GM21786 (cell line): Measurements from ENCODE around the gene ZBTB42.

Experiments used
- ATAC-seq: cut with Tn5 transposase; IDR thresholded peaks from one replicate; pipeline ENCODE4 v1.9.1; 2021; ENCODE audit not compliant: unreplicated experiment

Gene ZBTB42

DNA sequence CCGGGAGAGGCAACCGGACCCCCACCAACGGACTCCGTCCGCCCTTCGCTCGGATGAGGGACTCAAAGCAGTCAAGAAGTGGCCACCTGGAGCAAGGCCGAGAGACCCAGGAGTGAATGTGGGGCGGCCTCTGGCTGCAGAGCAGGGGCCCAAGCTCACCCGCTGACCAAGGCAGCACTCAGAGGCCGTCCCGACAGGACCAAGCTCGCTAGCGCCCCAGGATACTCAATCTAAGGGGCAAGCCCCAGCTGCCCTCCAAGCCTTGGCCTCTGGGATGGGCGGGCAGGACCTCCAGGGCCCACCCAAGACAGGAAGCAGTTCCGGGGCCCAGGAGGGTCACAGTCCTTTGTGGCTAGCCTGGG is 6.3 kb upstream of the ZBTB42 start:
- no peak for ATAC-seq

DNA sequence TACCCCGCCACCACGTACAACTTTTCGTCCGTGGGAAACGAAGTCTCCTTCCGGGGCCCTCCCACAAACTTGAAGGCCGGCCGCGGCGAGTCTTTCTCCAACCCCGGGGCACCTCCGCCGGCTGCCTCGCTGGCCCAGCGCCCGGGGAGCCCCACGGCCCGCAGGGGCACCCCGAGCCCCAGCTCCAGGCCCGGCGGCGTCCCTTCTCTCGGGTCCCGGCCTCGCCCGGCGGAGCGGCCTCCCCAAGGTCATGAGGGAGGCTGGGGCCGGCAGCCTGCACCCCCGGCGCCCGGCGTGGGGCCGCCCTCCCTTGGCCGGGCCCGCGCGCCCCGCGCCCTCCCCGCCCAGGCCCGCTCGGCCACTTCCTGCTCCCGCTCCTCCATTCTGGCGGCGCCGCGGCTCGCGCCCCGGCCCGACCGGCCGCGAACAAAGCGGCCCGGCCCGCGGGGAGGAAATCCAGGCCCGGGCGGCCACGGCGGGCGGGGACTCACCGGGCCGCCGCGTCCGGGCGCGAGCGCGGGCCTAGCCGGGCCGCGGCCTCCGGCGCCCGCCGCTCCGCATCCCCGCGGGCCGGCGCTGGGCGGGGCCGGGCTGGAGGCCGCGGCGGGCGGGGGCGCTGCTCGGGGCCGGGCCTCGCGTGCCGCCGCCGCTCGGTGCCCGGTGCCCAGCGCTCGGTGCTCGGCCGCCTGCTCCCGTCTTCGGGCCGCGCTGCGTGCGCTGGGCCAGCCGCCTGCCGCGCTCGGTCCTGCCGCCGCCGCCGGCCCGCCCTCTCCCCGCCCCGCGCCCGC is 5.7 kb upstream of the ZBTB42 start, which contains the start of gene AKT1:
Gene AKT1, minus strand, starts transcription at position 756 of the 788 bp plus-strand sequence. CDS start 3,105 bp downstream, outside the sequence.
- ATAC-seq, result no peak

DNA sequence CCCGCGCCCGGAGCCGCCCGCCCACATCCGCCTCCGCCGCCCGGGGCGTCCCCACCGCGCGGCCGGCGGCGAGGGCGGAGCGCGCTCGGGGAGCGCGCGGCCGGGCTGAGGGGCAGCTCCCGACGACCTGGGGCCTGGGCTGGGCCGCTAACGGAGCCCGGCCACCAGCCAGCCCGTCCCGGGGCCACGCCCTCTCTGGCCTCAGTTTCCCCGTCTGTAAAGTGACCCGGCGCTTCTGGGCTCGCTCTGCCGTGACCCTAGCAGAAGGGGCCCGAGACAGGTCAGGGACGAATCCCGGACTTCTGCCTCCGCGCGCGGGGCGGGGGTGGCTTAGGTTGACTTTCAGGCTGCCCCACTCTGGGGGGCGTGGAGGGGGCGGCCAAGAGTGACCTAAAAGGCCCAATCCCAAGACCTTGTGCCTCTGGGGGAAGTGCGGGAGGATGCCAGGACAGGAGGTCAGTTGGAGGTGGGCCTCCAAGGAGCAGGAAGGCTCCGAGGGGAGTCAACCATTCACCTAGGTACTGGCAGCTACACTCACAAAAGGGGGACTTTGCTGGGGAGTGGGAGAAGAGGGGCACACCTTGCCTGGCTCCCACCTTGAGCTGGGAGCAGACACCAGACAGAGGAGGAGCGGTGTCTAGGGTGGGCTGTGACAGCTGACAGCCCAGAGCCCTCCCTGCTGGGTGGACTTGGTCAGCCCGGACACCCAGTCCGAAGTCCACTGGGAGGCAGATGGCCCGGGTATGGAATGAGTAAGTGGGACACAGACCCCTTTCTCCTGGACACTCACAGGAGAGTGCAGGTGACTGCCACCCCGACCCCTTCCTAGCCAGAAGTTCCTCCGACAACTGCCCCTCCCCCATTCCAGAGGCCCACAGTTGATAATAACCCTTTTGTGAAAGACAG is 4.9 kb upstream of the ZBTB42 start:
- no peak for ATAC-seq

DNA sequence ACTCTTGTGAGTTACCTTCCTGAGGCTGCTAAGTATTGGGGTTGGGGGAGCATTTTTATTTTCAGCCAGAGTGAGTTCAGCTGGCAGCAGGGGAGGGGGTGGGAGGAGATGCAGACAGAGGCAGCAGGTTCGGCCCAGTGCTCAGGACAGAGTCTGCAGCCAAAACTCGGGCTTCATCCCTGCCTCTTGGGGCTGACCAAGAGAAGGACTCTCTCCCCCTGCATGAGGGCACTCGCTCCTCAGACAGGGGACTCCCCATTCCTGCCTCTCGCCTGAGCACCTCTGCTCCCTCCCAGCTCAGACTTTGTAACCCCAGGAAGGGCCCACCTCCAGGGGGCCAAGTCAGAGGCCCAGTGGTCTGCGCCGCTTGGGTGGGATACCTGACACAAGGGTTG is 4.2 kb upstream of the ZBTB42 start:
- no peak for ATAC-seq

DNA sequence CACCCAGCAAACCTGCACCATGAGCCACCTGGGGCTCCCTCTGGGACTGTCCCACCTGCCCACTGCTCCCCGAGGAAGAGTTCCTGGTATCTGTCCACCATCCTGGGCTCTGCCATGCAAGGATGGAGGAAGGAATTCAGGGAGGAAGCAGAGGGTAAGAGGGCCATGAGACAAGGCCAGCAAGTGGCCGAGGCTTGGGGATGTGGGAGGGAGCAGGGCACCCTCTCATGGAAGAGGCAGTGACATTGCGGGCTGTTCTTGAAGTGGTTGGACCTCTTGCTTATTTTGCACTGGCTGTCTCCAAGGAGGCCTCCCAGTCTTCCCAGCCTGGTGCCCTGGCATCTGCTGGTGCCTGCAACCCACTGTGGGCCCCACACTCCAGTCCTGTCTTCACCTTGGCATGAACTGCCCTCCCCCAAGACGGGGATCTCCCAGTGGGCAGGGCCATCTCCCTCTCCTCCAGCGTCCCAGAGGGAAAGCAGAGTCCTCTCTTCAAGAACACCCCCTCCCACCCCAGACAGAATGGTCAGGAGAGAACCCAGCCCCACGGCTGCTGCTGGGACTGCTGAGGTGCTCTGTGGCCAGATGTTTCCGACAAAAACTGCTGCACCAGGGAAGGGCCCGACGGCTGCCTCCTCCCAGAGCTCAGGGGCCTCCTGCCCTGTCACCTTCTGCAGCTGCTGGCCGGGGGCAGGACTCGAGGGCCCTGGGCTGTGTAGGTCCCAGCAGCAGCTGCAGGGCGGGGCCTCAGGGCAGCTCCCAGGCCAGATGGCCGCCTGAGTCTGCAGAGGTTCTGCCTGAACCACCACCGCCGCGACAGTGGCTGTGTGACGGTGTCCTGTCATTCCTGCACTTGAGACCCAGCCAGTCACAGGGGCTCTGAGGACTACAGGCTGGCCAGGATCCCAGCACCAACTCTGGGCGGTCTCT is 3.5 kb upstream of the ZBTB42 start:
- ATAC-seq, result no peak

DNA sequence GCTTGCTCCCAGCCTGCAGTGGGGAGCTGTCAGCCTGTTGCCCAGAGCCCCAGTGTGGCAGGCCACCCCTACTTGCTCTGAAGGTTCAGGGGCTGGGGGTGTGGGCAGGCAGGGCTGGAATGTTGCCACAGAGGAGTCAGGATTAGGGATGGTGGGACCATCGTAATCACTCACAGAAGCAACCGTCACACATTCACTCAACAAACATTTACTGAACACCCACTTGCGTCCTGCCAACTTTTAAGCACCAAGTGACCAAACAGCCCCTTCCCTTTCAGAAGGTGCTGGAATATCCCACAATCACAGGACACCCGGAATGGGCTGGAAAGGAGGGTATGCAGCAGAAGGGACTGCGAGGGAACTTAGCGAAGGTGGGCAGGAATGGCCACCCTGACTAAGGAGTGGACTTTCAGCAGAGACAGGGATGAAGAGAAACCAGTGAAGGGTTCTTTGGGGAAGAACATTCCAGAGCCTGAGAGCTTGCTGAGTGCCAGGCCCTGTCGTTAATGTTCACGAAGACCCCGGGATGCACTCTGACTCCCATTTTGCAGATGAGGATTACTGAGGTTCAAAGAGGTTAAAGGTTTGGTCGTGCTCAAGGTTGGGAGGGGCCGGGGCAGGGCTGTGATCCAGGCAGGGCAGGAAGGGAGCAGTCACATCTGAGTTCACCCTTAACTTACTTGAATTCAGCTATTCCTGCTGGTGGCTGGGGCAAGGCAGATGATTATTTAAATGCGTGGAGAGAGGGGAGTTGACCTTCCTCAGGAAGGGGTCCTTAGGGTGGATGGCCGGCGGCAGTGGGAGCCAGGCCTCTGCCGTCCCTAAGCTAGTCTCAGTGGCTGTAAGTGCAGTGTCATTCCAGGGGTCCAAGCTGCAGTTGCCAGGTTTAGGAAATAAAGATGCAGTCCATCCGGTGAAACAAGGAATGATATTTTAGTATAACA is 2.3 kb upstream of the ZBTB42 start:
- no peak for ATAC-seq

DNA sequence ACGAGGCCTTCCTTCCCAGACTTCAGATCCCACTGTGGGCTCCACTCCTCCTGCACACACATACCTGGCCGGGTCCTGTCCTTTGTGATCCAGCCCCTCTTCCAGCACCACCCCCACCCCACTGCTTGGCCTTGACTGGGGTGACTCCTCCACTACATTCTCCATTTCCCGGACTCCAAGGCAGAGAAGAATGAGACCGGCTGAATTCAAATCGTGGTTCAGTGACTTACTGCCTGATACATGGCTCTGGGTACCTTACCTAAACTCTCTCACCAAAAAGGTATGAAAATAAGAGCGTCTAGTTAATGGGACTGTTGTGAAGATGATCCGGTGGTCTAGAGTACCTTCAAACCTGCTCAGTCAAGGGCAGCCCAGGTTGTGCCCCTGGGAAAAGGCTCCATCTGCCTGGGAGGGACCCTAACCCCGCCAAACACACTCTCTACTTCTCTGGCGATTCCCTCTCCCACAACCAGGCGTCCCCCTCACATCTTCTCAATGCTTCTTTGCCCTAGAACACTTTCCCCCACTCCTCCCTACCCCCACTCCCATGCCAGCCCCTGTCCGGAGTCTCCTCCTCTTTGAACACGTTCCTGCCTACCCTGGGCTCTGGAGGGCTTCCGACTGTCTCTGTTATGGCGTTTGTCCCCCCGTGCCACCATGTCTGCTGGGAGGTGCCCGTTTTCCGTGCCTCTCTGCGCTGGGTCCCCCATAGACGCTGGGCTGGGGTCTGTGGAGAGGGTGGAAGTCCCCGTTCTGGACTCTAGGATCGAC is 1.5 kb upstream of the ZBTB42 start:
- no peak for ATAC-seq

DNA sequence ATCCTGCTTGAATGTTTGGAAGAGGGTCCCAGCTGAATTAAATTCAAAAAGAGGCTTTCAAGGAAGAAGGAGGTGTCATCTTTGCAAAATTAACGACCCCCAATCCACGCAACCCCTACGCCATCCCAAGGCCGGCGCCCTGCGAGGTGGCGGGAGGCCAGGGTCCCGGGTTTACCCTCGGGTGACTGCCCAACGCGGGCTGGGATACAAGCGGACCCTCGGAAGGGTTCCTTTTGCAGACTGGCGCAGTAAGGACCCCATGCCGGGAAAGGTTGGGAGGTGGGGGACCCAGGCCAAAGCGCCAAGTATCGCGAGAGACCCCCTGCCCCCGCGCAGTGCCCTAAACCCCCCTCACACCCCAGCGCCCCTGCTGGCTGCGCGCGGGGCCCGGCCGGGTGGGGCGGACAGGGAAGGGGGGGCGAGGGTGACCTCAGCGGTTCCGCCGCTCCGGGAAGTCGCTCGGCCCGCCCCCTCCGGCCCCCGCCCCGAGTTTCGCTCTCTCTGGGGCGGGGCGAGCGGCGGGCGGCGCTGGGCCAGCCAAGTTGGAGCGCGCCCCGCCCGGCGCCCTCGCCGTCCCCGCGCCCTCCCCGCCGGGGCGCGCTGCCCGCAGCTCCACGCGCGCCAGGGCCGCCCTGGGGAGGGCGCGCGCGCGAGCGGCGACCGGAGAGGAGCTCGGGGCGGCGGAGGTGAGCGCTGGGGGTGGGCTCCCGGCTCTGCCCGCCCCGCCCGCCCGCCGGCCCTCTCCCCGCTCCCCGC is 708 bp upstream of the ZBTB42 start:
- no peak for ATAC-seq

DNA sequence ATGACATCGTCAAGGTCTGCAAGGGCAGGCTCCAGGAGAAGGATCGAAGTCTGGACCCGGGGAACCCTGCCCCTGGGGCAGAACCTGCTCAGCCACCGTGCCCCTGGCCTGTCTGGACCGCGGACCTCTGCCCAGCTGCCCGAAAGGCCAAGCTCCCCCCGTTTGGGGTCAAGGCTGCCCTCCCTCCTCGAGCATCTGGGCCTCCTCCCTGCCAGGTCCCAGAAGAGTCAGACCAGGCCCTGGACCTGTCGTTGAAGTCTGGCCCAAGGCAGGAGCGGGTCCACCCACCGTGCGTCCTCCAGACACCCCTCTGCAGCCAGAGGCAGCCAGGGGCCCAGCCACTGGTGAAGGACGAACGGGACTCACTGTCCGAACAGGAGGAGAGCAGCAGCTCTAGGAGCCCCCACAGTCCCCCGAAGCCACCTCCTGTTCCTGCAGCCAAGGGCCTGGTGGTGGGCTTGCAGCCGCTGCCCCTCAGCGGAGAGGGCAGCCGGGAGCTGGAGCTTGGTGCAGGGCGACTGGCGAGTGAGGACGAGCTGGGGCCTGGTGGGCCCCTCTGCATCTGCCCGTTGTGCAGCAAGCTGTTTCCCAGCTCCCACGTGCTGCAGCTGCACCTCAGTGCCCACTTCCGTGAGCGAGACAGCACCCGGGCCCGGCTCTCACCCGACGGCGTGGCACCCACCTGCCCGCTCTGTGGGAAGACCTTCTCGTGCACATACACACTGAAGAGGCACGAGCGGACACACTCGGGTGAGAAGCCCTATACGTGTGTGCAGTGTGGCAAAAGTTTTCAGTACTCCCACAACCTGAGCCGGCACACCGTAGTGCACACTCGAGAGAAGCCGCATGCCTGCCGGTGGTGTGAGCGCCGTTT is 856 bp downstream of the ZBTB42 start:
- no peak for ATAC-seq

DNA sequence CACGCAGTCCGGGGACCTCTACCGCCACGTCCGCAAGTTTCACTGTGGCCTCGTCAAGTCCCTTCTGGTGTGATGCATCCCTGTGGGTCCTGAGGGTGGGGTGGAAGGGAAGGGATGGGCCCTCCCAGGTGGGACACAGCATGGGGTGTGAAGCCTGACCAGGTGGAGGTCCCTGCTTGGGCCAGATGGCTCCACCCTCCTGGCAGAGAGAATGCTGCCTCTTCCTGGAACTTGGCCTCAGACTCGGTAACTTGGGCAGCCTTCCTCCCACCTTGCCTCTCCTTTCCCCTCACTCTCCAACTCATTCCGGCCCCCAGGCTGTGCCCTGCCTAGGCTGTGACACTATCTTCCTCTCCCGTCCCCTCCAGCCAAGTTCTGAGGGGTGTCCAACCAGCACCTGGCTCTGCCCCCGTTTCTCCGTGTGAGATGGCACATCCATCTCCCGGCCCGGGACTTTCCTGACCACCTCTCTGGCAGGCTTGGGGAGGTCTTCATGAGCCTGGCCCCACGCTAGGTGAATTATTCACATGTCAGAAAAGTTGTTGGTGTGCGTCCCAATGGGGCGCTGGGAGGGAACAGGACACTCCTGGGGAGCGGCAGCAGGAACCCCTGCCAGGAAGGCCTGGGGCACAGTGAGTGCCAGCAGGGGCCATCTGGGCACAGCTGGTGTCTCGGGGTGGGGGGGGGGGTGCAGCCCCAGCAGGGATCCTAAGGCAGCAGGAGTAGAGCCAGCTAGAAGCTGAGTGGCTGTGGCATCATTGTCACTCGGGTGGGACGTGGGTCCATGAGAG is 1.7 kb downstream of the ZBTB42 start:
- no peak for ATAC-seq

DNA sequence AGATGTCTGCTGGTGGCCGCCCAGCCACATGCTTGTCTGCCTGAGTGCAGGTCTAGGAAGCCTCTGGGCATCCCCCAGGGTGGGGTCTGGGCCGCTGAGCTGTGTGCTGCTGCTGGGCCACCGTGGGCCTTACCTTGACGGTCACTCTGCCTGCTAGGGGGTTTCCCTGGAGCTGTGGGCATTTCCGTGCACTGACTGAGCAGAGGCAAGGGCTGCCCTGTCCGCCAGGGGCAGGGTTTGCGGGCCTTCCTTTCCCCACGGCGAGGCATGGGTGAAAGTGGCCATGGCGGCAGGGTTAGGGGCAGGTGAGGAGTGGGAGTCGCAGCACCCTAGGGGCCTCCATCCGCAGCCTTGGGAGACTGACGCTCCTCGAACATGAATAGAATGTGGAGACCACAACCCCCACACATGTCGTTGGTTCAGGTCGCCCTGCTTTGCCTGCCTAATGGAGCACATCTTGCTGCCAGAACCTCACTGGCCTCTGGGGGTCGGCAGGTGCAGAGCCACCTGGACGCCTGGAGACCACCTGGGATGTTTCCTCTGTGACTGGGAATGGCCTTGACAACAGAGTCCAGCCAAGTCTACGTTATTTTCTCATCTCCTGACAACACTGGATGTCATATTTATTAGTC is 2.5 kb downstream of the ZBTB42 start:
- no peak for ATAC-seq

DNA sequence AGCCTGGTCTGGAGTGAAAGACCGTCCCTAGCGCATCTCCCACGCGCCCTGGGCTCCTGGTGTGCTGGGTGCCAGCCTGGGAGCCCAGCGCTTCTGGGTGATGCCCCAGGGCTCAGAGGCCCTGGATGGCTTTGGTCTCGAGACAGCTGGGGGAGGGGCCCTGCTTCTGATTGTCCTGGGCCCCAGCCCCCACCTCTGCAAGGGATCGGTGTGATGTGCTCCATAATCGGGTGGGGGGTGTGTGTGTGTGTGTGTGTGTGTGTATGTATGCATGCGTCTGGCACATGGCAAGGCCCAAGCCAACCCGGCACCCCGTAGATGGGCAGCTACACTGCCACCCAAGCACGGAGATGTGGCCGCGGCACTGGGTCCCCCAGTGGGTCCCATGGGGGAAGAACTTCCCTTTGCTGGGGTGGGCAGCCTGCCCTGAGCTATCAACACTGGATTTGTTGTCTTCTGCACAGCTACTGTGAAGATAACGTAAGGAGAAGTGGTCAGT is 3.1 kb downstream of the ZBTB42 start:
- no peak for ATAC-seq

DNA sequence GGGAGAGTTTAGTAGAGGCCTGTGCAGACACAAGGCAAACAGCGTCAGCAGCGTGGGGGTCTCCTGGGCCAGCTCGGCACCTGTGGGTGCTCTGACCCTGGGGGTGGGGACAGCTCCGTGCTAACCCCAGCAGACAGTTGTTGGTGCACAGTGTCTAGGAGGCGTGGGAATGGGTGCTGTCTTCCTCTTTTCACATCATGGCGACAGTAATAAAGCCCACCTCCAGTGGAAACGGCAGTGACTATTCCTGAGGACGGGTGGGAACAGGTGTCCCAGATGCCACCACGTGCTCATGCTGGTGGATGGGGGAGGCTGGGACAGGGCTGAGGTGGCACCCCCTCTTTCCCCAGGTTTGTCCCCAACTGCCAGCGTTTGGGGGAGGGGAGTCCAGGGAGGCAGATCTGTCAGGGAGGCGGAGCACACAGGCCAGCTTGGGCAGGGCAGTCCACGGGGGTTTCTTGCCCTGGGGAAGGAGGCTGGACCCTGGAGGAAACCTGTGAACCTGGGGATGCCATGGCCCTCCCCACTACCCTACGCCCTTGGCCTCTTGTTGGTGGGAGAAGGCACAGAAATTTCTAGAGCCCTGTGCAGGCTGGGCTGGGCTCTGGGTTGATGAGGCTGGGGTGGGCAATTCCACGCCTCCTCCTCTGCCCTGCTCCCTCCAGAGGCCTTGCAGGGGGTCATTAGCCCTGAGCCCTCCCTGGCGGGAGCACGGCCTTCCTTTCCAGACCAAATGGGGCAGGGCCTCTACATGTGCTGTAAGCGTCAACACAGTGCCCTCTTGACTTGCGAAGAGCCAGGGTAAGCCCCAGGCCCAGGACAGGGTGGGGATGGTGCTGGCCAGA is 3.8 kb downstream of the ZBTB42 start:
- ATAC-seq, result no peak

DNA sequence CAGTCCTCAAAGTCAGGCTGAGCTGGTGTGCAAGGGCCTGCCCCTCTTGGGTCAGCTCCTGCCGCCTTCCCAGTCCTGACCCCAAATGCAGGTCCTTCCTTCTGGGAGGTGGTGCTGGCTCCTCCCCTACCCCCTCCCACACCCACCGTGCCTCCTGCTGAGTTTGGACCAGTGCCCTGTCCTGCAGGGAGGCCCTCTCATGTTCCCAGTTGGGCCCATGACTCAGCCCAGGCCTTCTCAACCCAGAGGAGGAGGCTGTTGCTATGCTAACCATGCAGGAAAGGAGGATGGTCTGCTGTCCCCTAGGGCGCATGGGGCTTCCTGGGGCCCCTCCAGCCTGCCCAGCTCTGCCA is 4.4 kb downstream of the ZBTB42 start:
- no peak for ATAC-seq

DNA sequence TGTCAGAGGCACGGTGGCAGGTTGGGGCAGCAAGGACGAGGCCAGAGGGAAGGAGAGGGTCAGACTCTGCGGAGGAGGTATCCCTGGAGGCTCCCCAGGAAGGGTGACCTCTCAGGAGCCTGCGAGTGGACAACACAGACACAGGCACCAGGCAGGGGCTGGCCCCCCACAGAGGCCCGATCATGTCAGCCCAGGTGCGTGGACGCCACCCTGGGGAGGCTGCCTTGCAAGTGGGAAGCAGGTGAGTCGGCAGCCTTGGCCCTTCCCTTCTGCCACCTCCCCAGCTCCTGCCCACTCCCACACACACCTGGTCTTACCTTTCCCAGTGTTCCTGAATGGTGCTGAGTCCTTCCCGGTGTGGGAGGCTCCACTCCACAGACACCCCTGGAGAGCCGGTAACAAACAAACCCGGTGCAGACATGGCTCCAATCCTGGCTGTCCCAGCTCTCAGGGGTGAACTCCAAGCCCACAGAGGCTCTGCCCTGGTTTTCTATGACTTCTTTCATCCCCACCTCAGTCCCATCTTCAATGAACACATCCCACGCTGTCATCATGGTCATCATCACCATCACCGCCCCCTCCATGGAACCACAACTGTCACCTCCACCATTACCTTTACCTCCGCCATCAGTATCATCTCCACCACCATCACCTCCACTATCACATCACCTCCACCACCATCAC is 5.2 kb downstream of the ZBTB42 start:
- no peak for ATAC-seq
